GF-D8 (cell line): ENCODE results near the gene RSAD2.

ENCODE experiments used
- DNase-seq: peaks from one replicate; lab custom pipeline; 2025; lab: John Stamatoyannopoulos, UW

Gene RSAD2

GRCh38 chr2:6906165-6906741 is 28.7 kb downstream of the RSAD2 start:
- no peak for DNase-seq

GRCh38 chr2:6908291-6908690 is 30.7 kb downstream of the RSAD2 start:
- no peak for DNase-seq

GRCh38 chr2:6909431-6910385 is 32.1 kb downstream of the RSAD2 start:
- peak; percentile 81 for DNase-seq

GRCh38 chr2:6911721-6912120 is 34.1 kb downstream of the RSAD2 start:
- no peak for DNase-seq

- DNase-seq: no peak
Measured at GRCh38 chr2:6913415-6914157, 36.0 kb downstream of the RSAD2 start.

GRCh38 chr2:6914828-6915227 is 37.3 kb downstream of the RSAD2 start:
- no peak for DNase-seq

GRCh38 chr2:6915399-6915798 is 37.8 kb downstream of the RSAD2 start:
- no peak for DNase-seq

- no peak for DNase-seq
Measured at GRCh38 chr2:6916224-6916623, 38.6 kb downstream of the RSAD2 start.

- no peak for DNase-seq
Measured at GRCh38 chr2:6916736-6917070, 39.1 kb downstream of the RSAD2 start.

- no peak for DNase-seq
Measured at GRCh38 chr2:6917071-6917760, 39.6 kb downstream of the RSAD2 start, which contains the start of gene RNF144A. Gene RNF144A (plus strand): TSS chr2:6917412. CDS start chr2:6996927, 79,515 bp downstream.

- no peak for DNase-seq
Measured at GRCh38 chr2:6917761-6918421, 40.3 kb downstream of the RSAD2 start.

- no peak for DNase-seq
Measured at GRCh38 chr2:6919901-6920742, 42.5 kb downstream of the RSAD2 start.

GRCh38 chr2:6920743-6921064 is 43.1 kb downstream of the RSAD2 start:
- no peak for DNase-seq

GRCh38 chr2:6921321-6921922 is 43.8 kb downstream of the RSAD2 start:
- DNase-seq: no peak

- no peak for DNase-seq
Measured at GRCh38 chr2:6922201-6922656, 44.7 kb downstream of the RSAD2 start.

GRCh38 chr2:6923319-6923718 is 45.7 kb downstream of the RSAD2 start:
- no peak for DNase-seq

- no peak for DNase-seq
Measured at GRCh38 chr2:6924101-6924923, 46.7 kb downstream of the RSAD2 start.

GRCh38 chr2:6924924-6925409 is 47.4 kb downstream of the RSAD2 start:
- no peak for DNase-seq

GRCh38 chr2:6926071-6926732 is 48.6 kb downstream of the RSAD2 start:
- DNase-seq: no peak
